Measurements from ENCODE around the gene GRIK5.
A peak's percentile ranks its signal among the peaks of the same experiment; 100 is the strongest.

GRIK5 gene

GRCh38 chr19:42003506-42004294 is 66.3 kb downstream of the GRIK5 start:
- Histone ChIP-seq H3K4ac (ENCODE audit: low read depth in 1 of 2, low read length in 2 of 2) (no peak overlapping the region), H2BK120ac (ENCODE audit: low read depth, low read length) (no peak overlapping the region), H4K8ac (ENCODE audit: low read length) (no peak overlapping the region), H3K4me2 (ENCODE audit: low read length, poor library complexity, severe bottlenecking) (no peak overlapping the region), H3K27ac (ENCODE audit: low read length, poor library complexity, severe bottlenecking) (no peak overlapping the region), H2AK5ac (ENCODE audit: low read length, severe bottlenecking) (no peak overlapping the region), H3K36me3 (ENCODE audit: control insufficient read depth in 1 of 2, insufficient read depth in 2 of 2, low read depth in 1 of 2, low read length in 2 of 2) (no peaks in the 10 kb centered on the region), H3K18ac (ENCODE audit: low read depth in 1 of 2, low read length in 2 of 2) (no peak overlapping the region), H3K79me1 (replicated peaks; ENCODE audit: low read length, poor library complexity, severe bottlenecking) (no peaks in the 10 kb centered on the region), H3K9ac (ENCODE audit: low read length) (no peak overlapping the region), H3K9me3 (ENCODE audit: control insufficient read depth, low read length) (no peaks in the 10 kb centered on the region), H2BK12ac (ENCODE audit: low read length in 2 of 2) (no peak overlapping the region), H2AFZ (ENCODE audit: low read depth, low read length) (no peak overlapping the region), H3K27me3 (ENCODE audit: control insufficient read depth in 1 of 2, insufficient read depth in 1 of 2, low read length in 2 of 2) (peaks cover 72 to 73% of the 10 kb centered on the region in 2 experiments), H2BK15ac (ENCODE audit: low read depth, poor library complexity, severe bottlenecking) (no peak overlapping the region), H3K23ac (ENCODE audit: low read length in 2 of 2) (no peak overlapping the region), H4K91ac (ENCODE audit: low read length) (no peak overlapping the region), H3K4me3 (ENCODE audit: insufficient read depth in 1 of 2, low read depth in 1 of 2, low read length in 2 of 2) (no peak overlapping the region), H3K14ac (ENCODE audit: low read length in 2 of 2) (no peak overlapping the region), H3K4me1 (ENCODE audit: control insufficient read depth, insufficient read depth, low read depth, low read length) (peaks cover 2% of the 10 kb centered on the region), H2BK5ac (ENCODE audit: low read depth, low read length, poor library complexity, severe bottlenecking) (no peak overlapping the region)
- WGBS, result 88% methylated on average over 21 of the region's 21 CpGs
- DNase-seq, result no peak

- Histone ChIP-seq H3K4ac (ENCODE audit: low read depth in 1 of 2, low read length in 2 of 2) (no peak overlapping the region), H4K91ac (ENCODE audit: low read length) (no peak overlapping the region), H2BK5ac (ENCODE audit: low read depth, low read length, poor library complexity, severe bottlenecking) (no peak overlapping the region), H3K4me3 (ENCODE audit: insufficient read depth in 1 of 2, low read depth in 1 of 2, low read length in 2 of 2) (no peak overlapping the region), H3K9me3 (ENCODE audit: control insufficient read depth, low read length) (no peaks in the 10 kb centered on the region), H2AFZ (ENCODE audit: low read depth, low read length) (no peak overlapping the region), H3K18ac (ENCODE audit: low read depth in 1 of 2, low read length in 2 of 2) (no peak overlapping the region), H4K8ac (ENCODE audit: low read length) (no peak overlapping the region), H2BK15ac (ENCODE audit: low read depth, poor library complexity, severe bottlenecking) (no peak overlapping the region), H2AK5ac (ENCODE audit: low read length, severe bottlenecking) (no peak overlapping the region), H3K23ac (ENCODE audit: low read length in 2 of 2) (no peak overlapping the region), H3K9ac (ENCODE audit: low read length) (no peak overlapping the region), H3K14ac (ENCODE audit: low read length in 2 of 2) (no peak overlapping the region), H2BK120ac (ENCODE audit: low read depth, low read length) (no peak overlapping the region), H3K4me1 (ENCODE audit: control insufficient read depth, insufficient read depth, low read depth, low read length) (peaks cover 5% of the 10 kb centered on the region), H2BK12ac (ENCODE audit: low read length in 2 of 2) (no peak overlapping the region), H3K27me3 (ENCODE audit: control insufficient read depth in 1 of 2, insufficient read depth in 1 of 2, low read length in 2 of 2) (peaks cover 89 to 91% of the 10 kb centered on the region in 2 experiments), H3K36me3 (ENCODE audit: control insufficient read depth in 1 of 2, insufficient read depth in 2 of 2, low read depth in 1 of 2, low read length in 2 of 2) (no peaks in the 10 kb centered on the region), H3K27ac (ENCODE audit: low read length, poor library complexity, severe bottlenecking) (no peak overlapping the region), H3K4me2 (ENCODE audit: low read length, poor library complexity, severe bottlenecking) (no peak overlapping the region), H3K79me1 (replicated peaks; ENCODE audit: low read length, poor library complexity, severe bottlenecking) (no peaks in the 10 kb centered on the region)
- DNase-seq, result no peak
- WGBS, result 80% methylated on average over 7 of the region's 7 CpGs
These were observed 70.2 kb downstream of the GRIK5 start for GRCh38 chr19:41999878-42000208.

- H3K36me3 ChIP-seq (ENCODE audit: control insufficient read depth in 1 of 2, insufficient read depth in 2 of 2, low read depth in 1 of 2, low read length in 2 of 2), result no peaks in the 10 kb centered on the region
- H3K23ac ChIP-seq (ENCODE audit: low read length in 2 of 2), result no peak overlapping the region
- no peak overlapping the region for H3K4ac ChIP-seq (ENCODE audit: low read depth in 1 of 2, low read length in 2 of 2)
- no peak overlapping the region for H3K4me2 ChIP-seq (ENCODE audit: low read length, poor library complexity, severe bottlenecking)
- no peak overlapping the region for H2AK5ac ChIP-seq (ENCODE audit: low read length, severe bottlenecking)
- H4K91ac ChIP-seq (ENCODE audit: low read length), result no peak overlapping the region
- H2BK12ac ChIP-seq (ENCODE audit: low read length in 2 of 2), result no peak overlapping the region
- 13% methylated on average over 38 of the region's 55 CpGs for WGBS
- DNase-seq, result no peak
- H3K4me1 ChIP-seq (ENCODE audit: control insufficient read depth, insufficient read depth, low read depth, low read length), result peaks cover 8% of the 10 kb centered on the region
- H3K9me3 ChIP-seq (ENCODE audit: control insufficient read depth, low read length), result no peaks in the 10 kb centered on the region
- no peak overlapping the region for H2BK120ac ChIP-seq (ENCODE audit: low read depth, low read length)
- no peak overlapping the region for H3K27ac ChIP-seq (ENCODE audit: low read length, poor library complexity, severe bottlenecking)
- H3K18ac ChIP-seq (ENCODE audit: low read depth in 1 of 2, low read length in 2 of 2), result no peak overlapping the region
- H2AFZ ChIP-seq (ENCODE audit: low read depth, low read length), result no peak overlapping the region
- H3K9ac ChIP-seq (ENCODE audit: low read length), result no peak overlapping the region
- H3K4me3 ChIP-seq (ENCODE audit: insufficient read depth in 1 of 2, low read depth in 1 of 2, low read length in 2 of 2), result no peak overlapping the region
- no peak overlapping the region for H2BK15ac ChIP-seq (ENCODE audit: low read depth, poor library complexity, severe bottlenecking)
- H2BK5ac ChIP-seq (ENCODE audit: low read depth, low read length, poor library complexity, severe bottlenecking), result no peak overlapping the region
- H4K8ac ChIP-seq (ENCODE audit: low read length), result no peak overlapping the region
- peaks cover 88 to 91% of the 10 kb centered on the region in 2 experiments for H3K27me3 ChIP-seq (ENCODE audit: control insufficient read depth in 1 of 2, insufficient read depth in 1 of 2, low read length in 2 of 2)
- H3K14ac ChIP-seq (ENCODE audit: low read length in 2 of 2), result no peak overlapping the region
- H3K79me1 ChIP-seq (replicated peaks; ENCODE audit: low read length, poor library complexity, severe bottlenecking), result no peaks in the 10 kb centered on the region
These were observed 70.7 kb downstream of the GRIK5 start for GRCh38 chr19:41999071-41999877.

DNA sequence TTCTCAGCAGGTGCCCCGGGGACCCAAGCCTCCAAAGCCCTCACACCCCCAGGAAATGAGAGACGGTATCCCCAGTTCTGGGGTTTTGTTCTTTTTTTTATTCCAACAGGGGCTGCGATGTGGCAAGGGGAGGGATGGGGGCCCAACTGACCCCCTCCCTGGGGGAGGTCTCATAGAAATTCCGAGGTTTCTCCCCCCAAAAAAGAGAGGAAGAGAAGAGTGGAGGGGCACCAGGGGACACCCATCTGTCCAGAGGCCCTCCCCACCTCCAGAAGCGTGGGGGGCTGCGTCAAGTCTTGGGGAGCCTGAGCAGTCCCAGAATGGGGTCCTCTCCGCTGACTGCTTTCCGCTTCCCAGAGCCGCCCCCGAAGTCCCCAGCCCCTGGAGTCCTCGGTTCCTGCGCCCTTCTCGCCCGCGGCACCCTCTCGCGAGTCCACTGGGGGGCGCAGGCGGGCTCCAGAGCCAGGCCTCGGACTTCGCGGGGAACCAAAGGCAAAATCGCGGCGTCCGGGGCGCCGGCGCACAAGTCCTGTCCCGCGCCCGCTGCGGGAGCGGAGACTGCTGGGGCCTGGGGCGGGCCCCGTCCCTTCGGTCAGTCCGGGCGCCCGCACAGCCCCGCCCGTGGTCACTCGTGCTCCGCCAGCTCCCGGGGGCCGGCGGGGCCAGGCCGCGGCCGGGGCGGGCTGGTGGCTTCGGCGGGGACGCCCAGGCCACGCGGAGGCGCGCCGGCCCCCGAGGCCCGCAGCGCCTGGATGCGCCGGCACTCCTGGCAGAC is 71.6 kb downstream of the GRIK5 start:
- Histone ChIP-seq H3K27me3 (ENCODE audit: control insufficient read depth in 1 of 2, insufficient read depth in 1 of 2, low read length in 2 of 2) (peaks cover 81 to 86% of the 10 kb centered on the region in 2 experiments), H2BK15ac (ENCODE audit: low read depth, poor library complexity, severe bottlenecking) (no peak overlapping the region), H3K79me1 (replicated peaks; ENCODE audit: low read length, poor library complexity, severe bottlenecking) (no peaks in the 10 kb centered on the region), H3K4ac (ENCODE audit: low read depth in 1 of 2, low read length in 2 of 2) (no peak overlapping the region), H2BK12ac (ENCODE audit: low read length in 2 of 2) (no peak overlapping the region), H3K9me3 (ENCODE audit: control insufficient read depth, low read length) (no peaks in the 10 kb centered on the region), H3K9ac (ENCODE audit: low read length) (no peak overlapping the region), H3K36me3 (ENCODE audit: control insufficient read depth in 1 of 2, insufficient read depth in 2 of 2, low read depth in 1 of 2, low read length in 2 of 2) (no peaks in the 10 kb centered on the region), H3K4me1 (ENCODE audit: control insufficient read depth, insufficient read depth, low read depth, low read length) (peaks cover 16% of the 10 kb centered on the region), H3K18ac (ENCODE audit: low read depth in 1 of 2, low read length in 2 of 2) (no peak overlapping the region), H2BK5ac (ENCODE audit: low read depth, low read length, poor library complexity, severe bottlenecking) (no peak overlapping the region), H3K4me2 (ENCODE audit: low read length, poor library complexity, severe bottlenecking) (peak overlapping the region; percentile 24), H3K4me3 (ENCODE audit: insufficient read depth in 1 of 2, low read depth in 1 of 2, low read length in 2 of 2) (no peak overlapping the region), H3K23ac (ENCODE audit: low read length in 2 of 2) (no peak overlapping the region), H3K14ac (ENCODE audit: low read length in 2 of 2) (no peak overlapping the region), H4K8ac (ENCODE audit: low read length) (no peak overlapping the region), H2AFZ (ENCODE audit: low read depth, low read length) (no peak overlapping the region), H2BK120ac (ENCODE audit: low read depth, low read length) (no peak overlapping the region), H3K27ac (ENCODE audit: low read length, poor library complexity, severe bottlenecking) (no peak overlapping the region), H4K91ac (ENCODE audit: low read length) (no peak overlapping the region), H2AK5ac (ENCODE audit: low read length, severe bottlenecking) (no peak overlapping the region)
- 4% methylated on average over 36 of the region's 64 CpGs for WGBS
- peak; percentile 29 for DNase-seq

Measured in mesenchymal stem cell (in vitro differentiated cells and primary cell).